HEK293 (cell line): Measurements from ENCODE around the gene PRR33.
A peak's percentile ranks its signal among the peaks of the same experiment; 100 is the strongest.
"Not testable (repeated sequence)": the region's sequence is repeated elsewhere in the genome, so short reads cannot be mapped to it uniquely, and the experiment has no call there.

ENCODE experiments used
- CTCF ChIA-PET: fragments of 350-600 bp; formaldehyde crosslinking; extraction: SDS; loops from one replicate; lab custom pipeline; 2021; ENCODE audit warnings: antibody characterized with exemption; lab: Yijun Ruan, JAX
- POLR2A ChIA-PET: fragments of 300-600 bp; formaldehyde crosslinking; extraction: SDS; loops from one replicate; lab custom pipeline; 2020; ENCODE audit warnings: antibody characterized with exemption, inconsistent platforms; lab: Yijun Ruan, JAX
- H3K27ac ChIP-seq: fragments of 200-500 bp; sonication (Bioruptor generic); 2 replicates; pipeline ENCODE4 v1.5.1; 2014; ENCODE audit warnings: low read depth, low read length, control low read depth, inconsistent platforms; ENCODE audit errors: extremely low read depth
- H3K36me3 ChIP-seq, 2 experiments: fragments of 200-500 bp in 1 of 2; sonication (Bioruptor generic) in 1 of 2; 1 replicate in 1 of 2; 2 replicates in 1 of 2; pipeline ENCODE4 v1.5.1; 2014 to 2017; ENCODE audit warnings: inconsistent platforms in 2 of 2, low read length in 2 of 2; ENCODE audit not compliant: control insufficient read depth in 2 of 2, insufficient read depth in 1 of 2
- H3K4me1 ChIP-seq: fragments of 200-500 bp; sonication (Bioruptor generic); 2 replicates; pipeline ENCODE4 v1.5.1; 2014; ENCODE audit warnings: mild to moderate bottlenecking, low read length, inconsistent platforms; ENCODE audit not compliant: control insufficient read depth, insufficient read depth
- H3K4me3 ChIP-seq: 2 replicates; pipeline ENCODE4 v1.5.1; 2011; ENCODE audit warnings: low read depth, mild to moderate bottlenecking, control low read depth, low read length, moderate library complexity
- H3K9me3 ChIP-seq: fragments of 200-500 bp; sonication (Bioruptor generic); 2 replicates; pipeline ENCODE4 v1.5.1; 2014; ENCODE audit warnings: low read depth, low read length, inconsistent platforms; ENCODE audit not compliant: control insufficient read depth, insufficient read depth
- GLIS1 ChIP-seq: fragments of 450-650 bp; formaldehyde crosslinking; IDR thresholded peaks from 2 replicates; pipeline ENCODE4 v1.5.1; 2016; ENCODE audit warnings: missing biosample characterization, missing genetic modification characterization
- GLIS2 ChIP-seq: fragments of 450-650 bp; formaldehyde crosslinking; IDR thresholded peaks from 2 replicates; pipeline ENCODE4 v1.5.1; 2016; ENCODE audit warnings: missing biosample characterization, missing genetic modification characterization
- OSR2 ChIP-seq: fragments of 450-650 bp; formaldehyde crosslinking; IDR thresholded peaks from 2 replicates; pipeline ENCODE4 v1.5.1; 2016; ENCODE audit warnings: missing biosample characterization, missing genetic modification characterization
- SCRT2 ChIP-seq: fragments of 450-650 bp; formaldehyde crosslinking; IDR thresholded peaks from 2 replicates; pipeline ENCODE4 v1.5.1; 2016; ENCODE audit warnings: missing biosample characterization, missing genetic modification characterization
- SP2 ChIP-seq: fragments of 450-650 bp; formaldehyde crosslinking; IDR thresholded peaks from 2 replicates; pipeline ENCODE4 v1.5.1; 2016; ENCODE audit warnings: missing biosample characterization, missing genetic modification characterization
- ZIC2 ChIP-seq: fragments of 450-650 bp; formaldehyde crosslinking; IDR thresholded peaks from 2 replicates; pipeline ENCODE4 v1.5.1; 2016; ENCODE audit warnings: missing biosample characterization, missing genetic modification characterization
- ZNF2 ChIP-seq: fragments of 450-650 bp; formaldehyde crosslinking; IDR thresholded peaks from 2 replicates; pipeline ENCODE4 v1.5.1; 2016; ENCODE audit warnings: missing biosample characterization, missing genetic modification characterization
- ZNF366 ChIP-seq: fragments of 450-650 bp; formaldehyde crosslinking; conservative IDR thresholded peaks from 2 replicates; pipeline ENCODE4 v1.5.1; 2016; ENCODE audit warnings: missing biosample characterization, missing genetic modification characterization
- TF ChIP-seq, protein P1 (sequence below): fragments of 450-650 bp; formaldehyde crosslinking; IDR thresholded peaks from 2 replicates; pipeline ENCODE4 v1.5.1; 2016; ENCODE audit warnings: missing biosample characterization, missing genetic modification characterization
- TF ChIP-seq, protein P2 (sequence below): fragments of 450-650 bp; formaldehyde crosslinking; IDR thresholded peaks from 2 replicates; pipeline ENCODE4 v1.5.1; 2017; ENCODE audit warnings: missing biosample characterization, missing genetic modification characterization

The PRR33 gene

DNA sequence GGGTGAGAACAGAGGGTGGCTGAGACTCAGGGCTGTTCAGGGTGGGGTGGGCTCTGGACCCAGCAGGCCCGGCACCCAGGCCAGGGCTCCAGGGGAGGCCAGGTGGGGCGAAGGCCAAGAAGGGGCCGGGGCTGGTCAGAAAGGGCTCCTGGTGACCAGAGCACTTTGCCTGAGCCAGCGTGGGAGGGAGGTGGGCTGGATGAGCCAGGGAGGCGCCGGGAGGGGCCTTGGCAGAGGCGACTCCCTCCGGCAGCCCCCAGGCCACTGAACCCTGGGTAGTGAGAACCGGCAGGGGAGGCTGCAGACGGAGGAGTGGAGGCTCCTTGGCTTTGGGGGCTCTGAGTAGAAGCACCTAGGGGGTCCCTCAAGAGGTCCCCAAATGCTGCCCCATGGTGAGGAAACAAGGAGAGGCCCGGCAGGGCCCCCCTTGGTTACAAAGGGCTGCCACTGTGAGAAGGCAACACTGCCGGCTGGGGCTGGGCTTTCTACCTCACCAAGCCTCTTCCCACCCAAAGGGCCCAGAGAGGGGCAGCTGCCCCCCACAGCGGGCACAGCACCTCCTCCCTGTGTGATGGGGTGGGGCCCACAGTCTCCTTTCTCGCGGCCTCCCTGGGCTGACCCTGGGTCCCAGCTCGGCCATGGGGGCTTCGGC is 17.1 kb downstream of the PRR33 start:
- CTCF ChIA-PET: interaction anchor here (1.0 to 1.6 kb wide), 3 partner anchors 27 to 277 kb away, joined by 3 read pairs; no protein-coding TSS in a partner anchor
- H3K9me3 ChIP-seq, H3K36me3 ChIP-seq, H3K27ac ChIP-seq, POLR2A ChIA-PET, H3K4me1 ChIP-seq, H3K4me3 ChIP-seq: not testable (repeated sequence)
- 0 out of 2 replicates have a peak, but pooled peaks have one; percentile 13 for TF ChIP-seq GLIS1
- peak; percentile 26 for TF ChIP-seq ZIC2 (tag by site-specific recombination)
- TF ChIP-seq GLIS2 (tag by site-specific recombination): peak; percentile 32; the same call in 1 of the 2 replicates

DNA sequence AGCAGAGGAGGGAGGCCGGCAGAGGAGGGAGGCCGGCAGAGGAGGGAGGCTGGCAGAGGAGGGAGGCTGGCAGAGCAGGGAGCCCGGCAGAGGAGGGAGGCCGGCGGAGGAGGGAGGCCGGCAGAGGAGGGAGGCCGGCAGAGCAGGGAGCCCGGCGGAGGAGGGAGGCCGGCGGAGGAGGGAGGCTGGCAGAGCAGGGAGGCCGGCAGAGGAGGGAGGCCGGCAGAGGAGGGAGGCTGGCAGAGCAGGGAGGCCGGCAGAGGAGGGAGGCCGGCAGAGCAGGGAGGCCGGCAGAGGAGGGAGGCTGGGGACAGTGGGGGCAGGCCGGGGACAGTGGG is 17.9 kb downstream of the PRR33 start:
- POLR2A ChIA-PET, CTCF ChIA-PET, H3K27ac ChIP-seq: not testable (repeated sequence)

DNA sequence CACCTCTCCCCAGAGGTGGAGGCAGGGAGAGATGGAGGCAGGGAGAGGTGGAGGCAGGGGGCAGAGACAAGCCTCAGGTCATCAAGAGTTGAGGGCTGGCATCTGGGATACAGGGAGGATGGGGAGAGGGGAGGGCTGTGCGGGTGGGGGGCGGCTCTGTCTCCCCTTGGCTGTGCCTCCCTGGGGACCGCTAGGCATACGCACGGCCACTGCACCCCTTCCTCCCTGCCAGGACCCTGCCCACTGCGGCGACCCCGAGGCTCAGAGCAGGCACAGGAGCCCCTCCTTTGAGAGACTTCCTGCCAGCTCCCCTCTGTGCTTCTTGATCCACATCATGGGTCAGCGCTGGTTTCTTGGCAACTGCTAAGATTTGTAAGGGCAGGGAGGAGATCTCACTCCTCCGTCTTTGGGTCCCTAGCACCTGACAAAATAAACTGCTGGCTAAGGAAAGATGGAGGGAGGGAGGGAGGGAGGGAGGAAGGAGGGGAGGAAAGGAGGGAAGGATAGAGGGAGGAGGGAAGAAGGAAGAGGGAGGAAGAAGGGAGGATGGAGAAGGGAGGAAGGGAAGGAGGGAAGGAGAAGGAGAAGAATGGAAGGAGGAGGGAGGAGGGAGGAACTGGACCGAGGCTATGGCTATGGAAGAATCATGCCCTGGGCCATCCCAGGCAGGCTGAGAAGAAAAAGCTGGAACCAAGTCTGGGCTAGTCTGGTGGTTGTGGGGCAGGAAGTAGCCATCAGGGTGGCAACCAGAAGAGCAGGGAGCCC is 18.5 kb downstream of the PRR33 start:
- CTCF ChIA-PET: no interaction called here
- TF ChIP-seq, protein P1, sequence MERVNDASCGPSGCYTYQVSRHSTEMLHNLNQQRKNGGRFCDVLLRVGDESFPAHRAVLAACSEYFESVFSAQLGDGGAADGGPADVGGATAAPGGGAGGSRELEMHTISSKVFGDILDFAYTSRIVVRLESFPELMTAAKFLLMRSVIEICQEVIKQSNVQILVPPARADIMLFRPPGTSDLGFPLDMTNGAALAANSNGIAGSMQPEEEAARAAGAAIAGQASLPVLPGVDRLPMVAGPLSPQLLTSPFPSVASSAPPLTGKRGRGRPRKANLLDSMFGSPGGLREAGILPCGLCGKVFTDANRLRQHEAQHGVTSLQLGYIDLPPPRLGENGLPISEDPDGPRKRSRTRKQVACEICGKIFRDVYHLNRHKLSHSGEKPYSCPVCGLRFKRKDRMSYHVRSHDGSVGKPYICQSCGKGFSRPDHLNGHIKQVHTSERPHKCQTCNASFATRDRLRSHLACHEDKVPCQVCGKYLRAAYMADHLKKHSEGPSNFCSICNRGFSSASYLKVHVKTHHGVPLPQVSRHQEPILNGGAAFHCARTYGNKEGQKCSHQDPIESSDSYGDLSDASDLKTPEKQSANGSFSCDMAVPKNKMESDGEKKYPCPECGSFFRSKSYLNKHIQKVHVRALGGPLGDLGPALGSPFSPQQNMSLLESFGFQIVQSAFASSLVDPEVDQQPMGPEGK (tag by site-specific recombination): peak; percentile 22; the same call in 1 of the 2 replicates
- TF ChIP-seq SP2 (tag by site-specific recombination) (0 out of 2 replicates have a peak, but pooled peaks have one; percentile 10), OSR2 (tag by site-specific recombination) (no peak), SCRT2 (tag by site-specific recombination) (no peak), ZNF366 (tag by site-specific recombination) (peak; percentile 95)
- TF ChIP-seq, protein P2, sequence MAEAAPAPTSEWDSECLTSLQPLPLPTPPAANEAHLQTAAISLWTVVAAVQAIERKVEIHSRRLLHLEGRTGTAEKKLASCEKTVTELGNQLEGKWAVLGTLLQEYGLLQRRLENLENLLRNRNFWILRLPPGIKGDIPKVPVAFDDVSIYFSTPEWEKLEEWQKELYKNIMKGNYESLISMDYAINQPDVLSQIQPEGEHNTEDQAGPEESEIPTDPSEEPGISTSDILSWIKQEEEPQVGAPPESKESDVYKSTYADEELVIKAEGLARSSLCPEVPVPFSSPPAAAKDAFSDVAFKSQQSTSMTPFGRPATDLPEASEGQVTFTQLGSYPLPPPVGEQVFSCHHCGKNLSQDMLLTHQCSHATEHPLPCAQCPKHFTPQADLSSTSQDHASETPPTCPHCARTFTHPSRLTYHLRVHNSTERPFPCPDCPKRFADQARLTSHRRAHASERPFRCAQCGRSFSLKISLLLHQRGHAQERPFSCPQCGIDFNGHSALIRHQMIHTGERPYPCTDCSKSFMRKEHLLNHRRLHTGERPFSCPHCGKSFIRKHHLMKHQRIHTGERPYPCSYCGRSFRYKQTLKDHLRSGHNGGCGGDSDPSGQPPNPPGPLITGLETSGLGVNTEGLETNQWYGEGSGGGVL (tag by site-specific recombination): peak; percentile 23; the same call in 1 of the 2 replicates
- TF ChIP-seq, all 188 proteins: peak for 4
- H3K4me1 ChIP-seq: no peaks in the 10 kb centered on the region
- no peak overlapping the region for H3K4me3 ChIP-seq
- no peaks in the 10 kb centered on the region for H3K9me3 ChIP-seq
- POLR2A ChIA-PET: no interaction called here
- H3K27ac ChIP-seq: no peak overlapping the region
- H3K36me3 ChIP-seq: no peaks in the 10 kb centered on the region

More for the DNA sequence above, 17.9 kb downstream of the PRR33 start:
- H3K4me3 ChIP-seq, H3K4me1 ChIP-seq, H3K9me3 ChIP-seq, H3K36me3 ChIP-seq: not testable (repeated sequence)

DNA sequence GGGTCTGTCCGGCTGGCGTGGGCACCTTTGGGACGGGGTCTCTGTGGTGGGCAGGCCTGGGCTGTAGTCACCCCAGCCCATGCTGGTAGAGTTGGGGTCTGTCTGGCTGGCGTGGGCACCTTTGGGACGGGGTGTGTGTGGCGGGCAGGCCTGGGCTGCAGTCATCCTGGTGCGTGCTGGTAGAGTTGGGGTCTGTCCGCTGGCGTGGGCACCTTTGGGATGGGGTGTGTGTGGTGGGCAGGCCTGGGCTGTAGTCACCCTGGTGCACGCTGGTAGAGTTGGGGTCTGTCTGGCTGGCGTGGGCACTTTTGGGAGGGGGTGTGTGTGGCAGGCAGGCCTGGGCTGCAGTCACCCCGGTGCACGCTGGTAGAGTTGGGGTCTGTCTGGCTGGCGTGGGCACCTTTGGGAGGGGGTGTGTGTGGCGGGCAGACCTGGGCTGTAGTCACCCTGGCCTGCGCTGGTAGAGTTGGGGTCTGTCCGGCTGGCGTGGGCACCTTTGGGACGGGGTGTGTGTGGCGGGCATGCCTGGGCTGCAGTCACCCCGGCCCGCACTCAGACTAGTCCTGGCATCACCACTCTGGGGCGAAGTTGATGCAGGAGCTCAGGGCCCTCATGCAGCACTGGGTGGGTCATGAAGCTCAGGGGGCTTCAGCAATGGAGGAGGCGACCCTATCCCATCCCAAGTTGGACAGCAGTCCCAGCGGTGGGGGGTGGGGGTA is 19.3 kb downstream of the PRR33 start:
- Histone ChIP-seq H3K4me3 (no peak overlapping the region), H3K36me3 (no peaks in the 10 kb centered on the region), H3K4me1 (no peaks in the 10 kb centered on the region), H3K9me3 (no peaks in the 10 kb centered on the region), H3K27ac (no peak overlapping the region)
- ChIA-PET POLR2A (no interaction called here), CTCF (no interaction called here)
- TF ChIP-seq ZNF2 (tag by site-specific recombination): no peak
